ENCODE measurements around the gene CDKN2B. TPM values are rescaled to one million over a fixed set of nuclear protein-coding genes. Genes with fewer than 3 reads are reported as not detected.
A peak's percentile ranks its signal among the peaks of the same experiment; 100 is the strongest.

CDKN2B gene
- total and polyA plus RNA-seq, 2 of the 4 experiments (the other 2 are of a cell fraction), result 3.6 to 8.2 TPM

DNA sequence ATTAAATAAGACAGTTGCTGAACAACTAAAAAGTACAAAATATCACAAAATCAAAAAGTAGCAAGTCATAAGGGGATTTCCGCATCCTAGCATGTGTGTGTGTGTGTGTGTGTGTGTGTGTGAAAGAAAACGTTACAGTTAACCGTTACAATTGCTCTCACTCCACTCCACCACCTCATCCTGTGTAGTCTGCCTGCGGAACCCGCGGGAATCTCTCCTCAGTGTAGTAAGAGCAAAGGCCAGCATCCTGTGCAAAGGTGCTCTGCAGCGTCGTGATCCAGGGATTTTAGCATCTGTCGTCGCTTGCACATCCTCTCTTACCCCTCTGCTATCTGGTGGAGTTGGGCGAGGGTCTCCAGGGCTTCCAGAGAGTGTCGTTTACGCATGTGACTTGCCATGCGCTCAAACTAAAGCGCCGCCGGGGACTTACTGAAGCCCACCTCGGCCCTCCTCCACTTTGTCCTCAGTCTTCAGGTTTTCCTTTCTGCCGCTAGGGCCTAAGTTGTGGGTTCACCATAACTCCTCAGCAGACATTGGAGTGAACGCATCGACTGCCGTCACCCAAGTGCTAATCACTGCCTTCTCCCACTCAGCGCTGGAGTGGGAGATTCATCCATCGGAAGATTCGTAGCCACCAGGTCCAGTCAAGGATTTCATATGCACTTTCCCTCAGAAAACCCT lies 3.9 kb downstream of the CDKN2B start:
- 51% methylated on average over 5 of the region's 25 CpGs; no CpG with 5 or more reads in 1 of the 2 experiments for whole genome bisulfite sequencing, 2 experiments (ENCODE audit: extremely low coverage in 2 of 2, insufficient read length in 1 of 2)
- peak overlapping the region; percentile 63 for H3K14ac ChIP-seq (replicated peaks; ENCODE audit: low read depth, low read length)
- no peak overlapping the region for H2AK5ac ChIP-seq (ENCODE audit: low read depth, low read length)
- H4K20me1 ChIP-seq (ENCODE audit: insufficient read depth, low read length), result no peaks in the 10 kb centered on the region
- H3K27ac ChIP-seq (ENCODE audit: insufficient read depth, low read length), result no peak overlapping the region
- H4K8ac ChIP-seq (ENCODE audit: low read depth in 2 of 2, low read length in 2 of 2), result peak overlapping the region in 1 of 2 experiments; percentile 24; a peak in 1 of 4 replicates
- intact Hi-C loops (cut with micrococcal nuclease), result loop anchor here (5.0 kb wide), 2 partner anchors 97 to 442 kb away; partner anchors contain the start of gene DMRTA1
- no peak overlapping the region for H2BK15ac ChIP-seq (ENCODE audit: low read depth, low read length)
- H3K4me2 ChIP-seq (ENCODE audit: low read depth, low read length), result peak overlapping the region; percentile 62
- H3K79me1 ChIP-seq (ENCODE audit: low read depth in 1 of 2, low read length in 2 of 2), result peaks cover 8 to 12% of the 10 kb centered on the region in 2 experiments; a peak in 3 of 4 replicates
- 0 out of 2 replicates have a peak overlapping the region, but pooled peaks have one; percentile 27 for H2BK120ac ChIP-seq (ENCODE audit: low read depth, low read length)
- H3K4me3 ChIP-seq (ENCODE audit: insufficient read depth, low read depth, low read length), result peak overlapping the region; percentile 26
- no peak overlapping the region for H2BK5ac ChIP-seq (ENCODE audit: low read depth, low read length, poor library complexity, severe bottlenecking)
- dilution Hi-C loops (cut with HindIII; ENCODE audit: low sequenced_read_pairs, unreplicated experiment), result no loop called here
- peak overlapping the region; percentile 35; the same call in 1 of the 2 replicates for H4K5ac ChIP-seq (ENCODE audit: low read depth, low read length)
- H3K56ac ChIP-seq (ENCODE audit: extremely low read depth, insufficient read depth, low read length), result no peak overlapping the region
- ChIA-PET CTCF (no interaction called here), POLR2A (ENCODE audit: unreplicated experiment) (no interaction called here)
- H2AFZ ChIP-seq (replicated peaks; ENCODE audit: low read length, poor library complexity), result peak overlapping the region; percentile 64
- H2BK20ac ChIP-seq (ENCODE audit: low read depth, low read length), result no peak overlapping the region
- peaks cover 8% of the 10 kb centered on the region; the same call in 1 of the 2 replicates for H3K4me1 ChIP-seq (ENCODE audit: control insufficient read depth, insufficient read depth, low read length)
- TF ChIP-seq POLR2A (IDR thresholded peaks at IDR 0.05; ENCODE audit: low read depth, low read length) (no peak), RCOR1 (IDR thresholded peaks at IDR 0.05; ENCODE audit: insufficient replicate concordance, low read length) (no peak), NFE2L2 (IDR thresholded peaks at IDR 0.05; ENCODE audit: low read depth, low read length) (no peak), MAFK (IDR thresholded peaks at IDR 0.05; ENCODE audit: low read depth, low read length) (no peak), FOS (IDR thresholded peaks at IDR 0.05; ENCODE audit: low read depth, low read length) (no peak), CEBPB (IDR thresholded peaks at IDR 0.05; ENCODE audit: low read depth, low read length) (no peak), RFX5 (IDR thresholded peaks at IDR 0.05; ENCODE audit: low read depth, low read length) (no peak), RAD21 (IDR thresholded peaks at IDR 0.05; ENCODE audit: low read length) (no peak), MAZ (IDR thresholded peaks at IDR 0.05; ENCODE audit: borderline replicate concordance, low read depth, low read length) (no peak), BHLHE40 (IDR thresholded peaks at IDR 0.05; ENCODE audit: low read depth, low read length) (no peak)
- TF ChIP-seq, protein P1, sequence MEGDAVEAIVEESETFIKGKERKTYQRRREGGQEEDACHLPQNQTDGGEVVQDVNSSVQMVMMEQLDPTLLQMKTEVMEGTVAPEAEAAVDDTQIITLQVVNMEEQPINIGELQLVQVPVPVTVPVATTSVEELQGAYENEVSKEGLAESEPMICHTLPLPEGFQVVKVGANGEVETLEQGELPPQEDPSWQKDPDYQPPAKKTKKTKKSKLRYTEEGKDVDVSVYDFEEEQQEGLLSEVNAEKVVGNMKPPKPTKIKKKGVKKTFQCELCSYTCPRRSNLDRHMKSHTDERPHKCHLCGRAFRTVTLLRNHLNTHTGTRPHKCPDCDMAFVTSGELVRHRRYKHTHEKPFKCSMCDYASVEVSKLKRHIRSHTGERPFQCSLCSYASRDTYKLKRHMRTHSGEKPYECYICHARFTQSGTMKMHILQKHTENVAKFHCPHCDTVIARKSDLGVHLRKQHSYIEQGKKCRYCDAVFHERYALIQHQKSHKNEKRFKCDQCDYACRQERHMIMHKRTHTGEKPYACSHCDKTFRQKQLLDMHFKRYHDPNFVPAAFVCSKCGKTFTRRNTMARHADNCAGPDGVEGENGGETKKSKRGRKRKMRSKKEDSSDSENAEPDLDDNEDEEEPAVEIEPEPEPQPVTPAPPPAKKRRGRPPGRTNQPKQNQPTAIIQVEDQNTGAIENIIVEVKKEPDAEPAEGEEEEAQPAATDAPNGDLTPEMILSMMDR (conservative IDR thresholded peaks at IDR 0.05; ENCODE audit: low read depth, low read length), result no peak
- TF ChIP-seq, protein P2, sequence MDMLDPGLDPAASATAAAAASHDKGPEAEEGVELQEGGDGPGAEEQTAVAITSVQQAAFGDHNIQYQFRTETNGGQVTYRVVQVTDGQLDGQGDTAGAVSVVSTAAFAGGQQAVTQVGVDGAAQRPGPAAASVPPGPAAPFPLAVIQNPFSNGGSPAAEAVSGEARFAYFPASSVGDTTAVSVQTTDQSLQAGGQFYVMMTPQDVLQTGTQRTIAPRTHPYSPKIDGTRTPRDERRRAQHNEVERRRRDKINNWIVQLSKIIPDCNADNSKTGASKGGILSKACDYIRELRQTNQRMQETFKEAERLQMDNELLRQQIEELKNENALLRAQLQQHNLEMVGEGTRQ (IDR thresholded peaks at IDR 0.05; ENCODE audit: low read depth, low read length), result no peak
- H3K18ac ChIP-seq (ENCODE audit: low read depth, low read length), result no peak overlapping the region; the same call in 1 of the 2 replicates
- no peak overlapping the region for H3K23ac ChIP-seq (ENCODE audit: low read depth, low read length)
- H4K91ac ChIP-seq (ENCODE audit: insufficient read depth, low read depth, low read length), result no peak overlapping the region
- peak overlapping the region; percentile 42; the same call in 1 of the 2 replicates for H3K9ac ChIP-seq (ENCODE audit: low read depth, low read length)
- peak overlapping the region; percentile 29; the same call in 1 of the 2 replicates for H3K4ac ChIP-seq (ENCODE audit: low read depth, low read length)
- DNase-seq, result peak; percentile 37
- H3K9me3 ChIP-seq (ENCODE audit: control insufficient read depth, insufficient read depth, low read length), result no peaks in the 10 kb centered on the region
- peak overlapping the region; percentile 12 for H2AK9ac ChIP-seq (replicated peaks; ENCODE audit: low read depth, low read length, poor library complexity)
- H3K27me3 ChIP-seq (ENCODE audit: control insufficient read depth, insufficient read depth, low read length), result no peaks in the 10 kb centered on the region
- no peaks in the 10 kb centered on the region for H3K9me1 ChIP-seq (ENCODE audit: insufficient read depth, low read length)
- no TSS peak for BruUV-seq (replicated peaks)
- H3K36me3 ChIP-seq (ENCODE audit: control insufficient read depth, insufficient read depth, low read length), result peaks cover 3% of the 10 kb centered on the region; the same call in 1 of the 2 replicates
- no peak for ATAC-seq (ENCODE audit: low read depth)
- in situ Hi-C loops (cut with MboI; ENCODE audit: low sequenced_read_pairs), result loop anchor here (5.0 to 25.0 kb wide), 2 partner anchors 188 to 668 kb away; partner anchors contain the start of gene KLHL9

Data from IMR-90 (cell line).